Endothelial cell of umbilical vein (primary cell): ENCODE results near the gene ASZ1. TPM values are rescaled to one million over a fixed set of nuclear protein-coding genes. Genes with fewer than 3 reads are reported as not detected.

ENCODE experiments used
- BruUV-seq: library from RNA; stranded (reverse); fragments of 400-500 nt; replicated peaks from 2 replicates; lab custom pipeline; 2021; lab: Mats Ljungman, UMichigan
- CTCF ChIA-PET: fragments of 300-600, 350-600 bp; sonication (Branson Sonifier 250); formaldehyde crosslinking; loops from one replicate; lab custom pipeline; 2021; ENCODE audit warnings: antibody characterized with exemption, inconsistent platforms; lab: Charles Lee
- POLR2A ChIA-PET: fragments of 300-600, 350-600 bp; sonication (Branson Sonifier 250); formaldehyde crosslinking; loops from one replicate; lab custom pipeline; 2021; ENCODE audit warnings: antibody characterized with exemption, inconsistent platforms; lab: Charles Lee
- DNase-seq: peaks from one replicate; pipeline ENCODE4 v3.0.0-alpha.2; 2011; ENCODE audit warnings: low read depth, low spot score
- FAIRE-seq: peaks from 2 replicates; lab custom pipeline; 2011; peaks lifted over from hg19 to GRCh38; lab: Jason Lieb, UNC
- H2AFZ ChIP-seq: 2 replicates; pipeline ENCODE4 v1.6.0; 2012; ENCODE audit warnings: low read depth, low read length, control low read depth, inconsistent platforms
- H3K27ac ChIP-seq: 2 replicates; pipeline ENCODE4 v1.5.1; 2011; ENCODE audit warnings: low read depth, mild to moderate bottlenecking, control low read depth, low read length, moderate library complexity; ENCODE audit not compliant: insufficient read depth
- H3K27me3 ChIP-seq, 2 experiments: 2 replicates each; pipeline versions ENCODE4 v1.6.0 to v1.6.1; 2011; ENCODE audit warnings: low read length in 2 of 2, mixed read lengths in 1 of 2; ENCODE audit not compliant: control insufficient read depth in 2 of 2, insufficient read depth in 2 of 2
- H3K36me3 ChIP-seq, 2 experiments: 2 replicates in 1 of 2; 3 replicates in 1 of 2; pipeline ENCODE4 v1.5.1; 2011; ENCODE audit warnings: low read length in 2 of 2, mild to moderate bottlenecking in 1 of 2, moderate library complexity in 1 of 2; ENCODE audit not compliant: control insufficient read depth in 2 of 2, insufficient read depth in 2 of 2; ENCODE audit errors: extremely low read depth in 1 of 2
- H3K4me1 ChIP-seq: 3 replicates; pipeline ENCODE4 v1.5.1; 2011; ENCODE audit warnings: mild to moderate bottlenecking, low read length; ENCODE audit not compliant: control insufficient read depth, insufficient read depth; ENCODE audit errors: extremely low read depth
- H3K4me2 ChIP-seq: 2 replicates; pipeline ENCODE4 v1.6.1; 2011; ENCODE audit warnings: low read length, control low read depth, mixed read lengths; ENCODE audit not compliant: insufficient read depth
- H3K4me3 ChIP-seq, 3 experiments: fragments of 200-600 bp in 1 of 3; sonication (generic), shearing (Covaris generic) in 1 of 3; replicated peaks in 1 of 3; 2 replicates each; pipeline ENCODE4 v1.5.1; 2011 to 2016; ENCODE audit warnings: control low read depth in 3 of 3, low read length in 3 of 3, mild to moderate bottlenecking in 2 of 3, inconsistent platforms in 1 of 3, low read depth in 1 of 3, moderate library complexity in 1 of 3; ENCODE audit not compliant: insufficient read depth in 1 of 3
- H3K79me2 ChIP-seq: 2 replicates; pipeline ENCODE4 v1.6.0; 2012; ENCODE audit warnings: low read length, inconsistent platforms; ENCODE audit not compliant: control insufficient read depth, insufficient read depth
- H3K9ac ChIP-seq: replicated peaks from 2 replicates; pipeline ENCODE3; 2011; ENCODE audit warnings: low read length, control low read depth; ENCODE audit not compliant: insufficient read depth; ENCODE audit errors: extremely low read depth
- H3K9me1 ChIP-seq: replicated peaks from 3 replicates; pipeline ENCODE4 v1.6.0; 2011; ENCODE audit warnings: mild to moderate bottlenecking, low read length; ENCODE audit not compliant: control insufficient read depth, insufficient read depth; ENCODE audit errors: extremely low read depth
- H3K9me3 ChIP-seq: replicated peaks from 2 replicates; pipeline ENCODE4 v1.5.1; 2012; ENCODE audit warnings: low read length, inconsistent platforms; ENCODE audit not compliant: control insufficient read depth, insufficient read depth
- H4K20me1 ChIP-seq: replicated peaks from 2 replicates; pipeline ENCODE3; 2011; ENCODE audit warnings: mild to moderate bottlenecking, low read length; ENCODE audit not compliant: control insufficient read depth, insufficient read depth; ENCODE audit errors: extremely low read depth
- CTCF ChIP-seq, 2 donors: IDR thresholded peaks; 1 replicate in 1 of 2; 2 replicates in 1 of 2; pipeline ENCODE4 v1.5.1; 2011; ENCODE audit warnings: low read length in 2 of 2, mild to moderate bottlenecking in 2 of 2, moderate library complexity in 2 of 2, control low read depth in 1 of 2, inconsistent platforms in 1 of 2, low read depth in 1 of 2; ENCODE audit not compliant: insufficient read depth in 1 of 2; ENCODE audit errors: extremely low read depth in 1 of 2
- EZH2 ChIP-seq: IDR thresholded peaks from 2 replicates; pipeline ENCODE4 v1.6.1; 2012; ENCODE audit warnings: borderline replicate concordance, low read depth, mild to moderate bottlenecking, moderate library complexity, low read length, inconsistent platforms; ENCODE audit not compliant: severe bottlenecking
- GATA2 ChIP-seq: IDR thresholded peaks from 2 replicates; pipeline ENCODE4 v1.7.0; 2011; ENCODE audit warnings: low read depth, mild to moderate bottlenecking, moderate library complexity, mixed read lengths, low read length; ENCODE audit not compliant: insufficient read length, insufficient read depth
- MAX ChIP-seq: IDR thresholded peaks from 2 replicates; pipeline ENCODE4 v1.6.1; 2011; ENCODE audit not compliant: insufficient read depth, insufficient read length
- MYC ChIP-seq: IDR thresholded peaks from one replicate; pipeline ENCODE4 v1.6.1; 2011; ENCODE audit warnings: mild to moderate bottlenecking, low read depth, low read length
- POLR2AphosphoS5 ChIP-seq: IDR thresholded peaks from 2 replicates; pipeline ENCODE4 v1.6.1; 2012; ENCODE audit warnings: low read depth, mild to moderate bottlenecking, control low read depth, low read length, moderate library complexity; ENCODE audit not compliant: insufficient read depth
- dilution Hi-C: fragments of 300-500 bp; cut with MboI; formaldehyde crosslinking; loops from one replicate; pipeline ENCODE4 v1.15.0; 2019; ENCODE audit warnings: low sequenced_read_pairs; ENCODE audit not compliant: extremely low pct_ligation_motif_present
- intact Hi-C: fragments of 100-400 bp; cut with micrococcal nuclease; formaldehyde crosslinking; loops from one replicate; pipeline ENCODE4 v1.10.0; 2022
- polyA plus RNA-seq, 4 experiments: library from polyadenylated mRNA; depleted of rRNA in 3 of 4; stranded (reverse) in 3 of 4; unstranded in 1 of 4; fragments of >200 nt; gene quantifications; 2 replicates each; pipeline versions ENCODE4 v1.2.1 to v1.2.3, GENCODE V29; 2011 to 2012; ENCODE audit warnings: missing spikeins in 1 of 4
- total RNA-seq: library from RNA; stranded (reverse); gene quantifications from 2 replicates; pipeline ENCODE4 v1.2.3, GENCODE V29; 2021

The ASZ1 gene
- total and polyA plus RNA-seq, 2 donors (not counting 3 experiments of a cell fraction or from before 2014, with no cell fraction given) = not detected

- Histone ChIP-seq H2AFZ (no peak overlapping the region), H4K20me1 (no peaks in the 10 kb centered on the region), H3K4me1 (no peaks in the 10 kb centered on the region), H3K9me1 (no peaks in the 10 kb centered on the region), H3K4me2 (no peak overlapping the region), H3K9me3 (no peaks in the 10 kb centered on the region), H3K79me2 (no peaks in the 10 kb centered on the region), H3K27ac (no peak overlapping the region), H3K9ac (no peak overlapping the region), H3K36me3 (no peaks in the 10 kb centered on the region), H3K4me3 (no peak overlapping the region), H3K27me3 (peaks cover 4 to 6% of the 10 kb centered on the region in 2 experiments)
- TF ChIP-seq CTCF (IDR thresholded peaks at IDR 0.05; ENCODE audit: extremely low read depth in 1 of 2, insufficient read depth in 1 of 2, low read depth in 1 of 2, low read length in 2 of 2) (peak in 1 of 2 donors; percentile 13), MYC (no peak)
- dilution Hi-C loops (no loop called here), intact Hi-C loops (loop anchor here (1.0 to 2.0 kb wide), 2 partner anchors 275 to 315 kb away; no protein-coding TSS in a partner anchor)
- POLR2A ChIA-PET = no interaction called here
- no TSS peak for BruUV-seq
- CTCF ChIA-PET = interaction anchor here (0.9 to 2.5 kb wide), 7 partner anchors 16 to 795 kb away, joined by 4 to 52 read pairs (median 8); no protein-coding TSS in a partner anchor
- no peak for DNase-seq
- FAIRE-seq = peak; percentile 46
Observed at GRCh38 chr7:117399820-117400422, 27.4 kb downstream of the ASZ1 start.

GRCh38 chr7:117395743-117396142 is 31.6 kb downstream of the ASZ1 start:
- H3K36me3 ChIP-seq = no peaks in the 10 kb centered on the region
- no peaks in the 10 kb centered on the region for H3K9me3 ChIP-seq
- H3K4me3 ChIP-seq = no peak overlapping the region
- no peak overlapping the region for H3K4me2 ChIP-seq
- H3K27me3 ChIP-seq = peaks cover 5 to 6% of the 10 kb centered on the region in 2 experiments
- no peak for DNase-seq
- no peak overlapping the region for H2AFZ ChIP-seq
- no peak for FAIRE-seq
- H3K4me1 ChIP-seq = no peaks in the 10 kb centered on the region
- no TSS peak for BruUV-seq
- intact Hi-C loops = no loop called here
- TF ChIP-seq POLR2AphosphoS5 (no peak), GATA2 (no peak), MAX (no peak), EZH2 (no peak), MYC (no peak)
- dilution Hi-C loops = no loop called here
- ChIA-PET CTCF (interaction anchor here (1.0 to 2.7 kb wide), 5 partner anchors 11 to 320 kb away, joined by 3 to 10 read pairs (median 7); no protein-coding TSS in a partner anchor), POLR2A (no interaction called here)
- no peaks in the 10 kb centered on the region for H3K9me1 ChIP-seq
- no peak overlapping the region for H3K9ac ChIP-seq
- H4K20me1 ChIP-seq = no peaks in the 10 kb centered on the region
- no peaks in the 10 kb centered on the region for H3K79me2 ChIP-seq
- no peak overlapping the region for H3K27ac ChIP-seq
